ENCODE results near the gene CCM2L. TPM values are rescaled to one million over a fixed set of nuclear protein-coding genes. Genes with fewer than 3 reads are reported as not detected.
A peak's percentile ranks its signal among the peaks of the same experiment; 100 is the strongest.

CCM2L gene
- total RNA-seq, 1 experiment from 2014 or later, result not detected

DNA sequence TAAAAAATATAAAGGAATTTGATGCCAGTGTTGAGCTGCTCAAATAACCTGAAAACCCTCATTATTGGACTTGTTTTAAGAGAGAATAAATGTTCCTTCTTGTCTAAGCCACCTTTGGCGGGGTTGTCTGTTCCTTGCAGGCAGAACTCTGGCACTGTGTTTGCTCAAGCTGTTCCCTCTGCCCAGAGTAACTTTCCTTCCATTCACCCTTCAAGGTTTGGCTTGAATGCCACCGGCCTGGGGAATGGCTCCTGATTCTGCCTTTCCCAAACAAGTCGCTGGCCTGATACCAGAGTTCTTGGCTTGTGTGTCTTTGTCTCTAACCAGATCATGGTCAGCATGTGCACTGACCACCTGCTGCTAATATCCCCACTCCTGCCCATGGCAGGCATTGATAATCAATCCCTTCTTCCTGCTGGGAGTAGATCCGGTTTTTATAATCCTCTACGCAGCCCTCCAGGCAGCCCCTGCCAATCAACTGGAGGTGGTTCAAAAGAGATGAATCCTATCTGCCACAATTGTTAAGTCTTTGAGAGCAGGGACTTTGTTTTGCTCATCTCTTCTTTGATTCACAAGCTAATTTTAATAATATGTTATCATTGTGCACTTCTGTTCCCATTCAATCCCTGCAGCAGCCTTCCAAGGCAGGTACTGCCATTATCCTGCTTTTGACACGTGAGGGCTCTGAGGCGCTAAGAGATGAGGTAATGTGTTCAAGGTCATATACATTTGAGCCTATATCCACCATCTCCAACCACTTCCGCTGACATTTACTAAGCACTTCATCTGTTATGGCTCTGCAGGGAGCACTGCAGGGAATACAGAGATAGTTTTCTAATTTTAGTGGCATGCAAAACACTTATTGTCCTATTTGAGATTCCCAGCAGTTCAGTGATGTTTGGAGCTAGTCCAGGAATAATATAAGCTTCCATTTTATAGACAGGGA is 3.1 kb upstream of the CCM2L start:
- Histone ChIP-seq H3K4me1 (replicated peaks) (no peaks in the 10 kb centered on the region), H3K36me3 (no peaks in the 10 kb centered on the region), H3K27ac (no peak overlapping the region), H3K27me3 (replicated peaks) (no peaks in the 10 kb centered on the region; the same call in none of the 2 replicates), H3K4me3 (no peak overlapping the region), H3K9me3 (replicated peaks) (no peaks in the 10 kb centered on the region)
- no peak for DNase-seq (ENCODE audit: low read depth in 1 of 2, low spot score in 2 of 2)

DNA sequence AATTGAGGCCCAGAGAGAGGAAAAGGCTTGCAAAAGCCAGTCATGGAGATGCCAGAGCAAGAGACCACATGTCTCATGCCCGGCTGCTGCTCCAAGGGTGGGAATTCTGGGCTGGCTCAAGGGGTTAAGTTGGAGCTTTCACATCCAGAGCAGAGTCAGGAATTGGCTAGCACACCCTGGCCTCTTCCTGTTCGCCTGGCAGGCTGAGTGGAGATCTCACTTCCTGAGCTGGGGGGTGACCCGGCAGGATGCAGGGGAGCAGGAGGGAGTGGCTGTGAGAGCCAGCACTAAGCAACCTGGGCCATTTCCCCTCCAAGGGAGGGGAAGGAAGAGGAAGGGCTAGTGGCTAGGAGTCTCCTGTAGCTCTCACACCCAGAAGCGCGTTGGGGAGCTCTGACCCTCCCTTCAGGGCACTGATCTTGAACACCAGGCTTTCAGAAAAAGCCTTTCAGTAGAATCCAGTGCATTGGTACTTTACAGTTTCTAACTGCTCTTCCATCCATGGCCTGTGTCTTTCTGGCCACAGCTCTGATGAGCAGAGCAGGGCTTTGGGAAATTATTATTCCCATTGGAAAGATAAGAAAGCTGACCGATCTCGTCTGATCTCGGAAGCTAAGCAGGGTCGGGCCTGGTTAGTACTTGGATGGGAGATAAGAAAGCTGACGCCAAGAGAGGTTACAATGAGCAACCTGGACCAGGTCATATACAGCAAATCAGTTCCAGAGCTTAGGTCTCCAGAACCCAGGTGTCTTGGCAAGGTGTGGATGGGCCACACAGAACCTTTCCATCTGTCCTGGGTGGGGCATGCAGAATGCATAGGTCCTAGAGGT is 2.2 kb upstream of the CCM2L start:
- Histone ChIP-seq H3K9me3 (replicated peaks) (no peaks in the 10 kb centered on the region), H3K4me3 (no peak overlapping the region), H3K27ac (no peak overlapping the region), H3K36me3 (no peaks in the 10 kb centered on the region), H3K4me1 (replicated peaks) (no peaks in the 10 kb centered on the region), H3K27me3 (replicated peaks) (no peaks in the 10 kb centered on the region; the same call in none of the 2 replicates)
- no peak for DNase-seq (ENCODE audit: low read depth in 1 of 2, low spot score in 2 of 2)

DNA sequence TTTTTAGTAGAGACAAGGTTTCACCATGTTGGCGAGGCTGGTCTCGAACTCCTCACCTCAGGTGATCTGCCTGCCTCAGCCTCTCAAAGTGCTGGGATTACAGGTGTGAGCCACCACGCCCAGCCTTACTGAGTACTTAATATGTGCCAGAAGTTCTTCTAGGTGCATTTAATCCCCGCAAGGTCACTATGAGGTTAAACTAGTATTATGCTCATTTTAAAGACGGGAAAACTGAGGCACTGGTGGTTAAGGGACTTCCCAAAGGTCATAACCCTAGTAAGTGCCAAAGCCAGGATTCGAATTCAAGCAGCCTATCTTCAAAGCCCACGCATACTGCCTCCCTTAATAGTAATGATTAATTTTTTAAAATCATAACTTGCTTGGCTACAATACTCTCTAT is 674 bp upstream of the CCM2L start:
- no peak for DNase-seq (ENCODE audit: low read depth in 1 of 2, low spot score in 2 of 2)
- Histone ChIP-seq H3K4me3 (no peak overlapping the region), H3K27ac (no peak overlapping the region), H3K27me3 (replicated peaks) (peaks cover 2% of the 10 kb centered on the region), H3K9me3 (replicated peaks) (no peaks in the 10 kb centered on the region), H3K36me3 (no peaks in the 10 kb centered on the region), H3K4me1 (replicated peaks) (no peaks in the 10 kb centered on the region)

DNA sequence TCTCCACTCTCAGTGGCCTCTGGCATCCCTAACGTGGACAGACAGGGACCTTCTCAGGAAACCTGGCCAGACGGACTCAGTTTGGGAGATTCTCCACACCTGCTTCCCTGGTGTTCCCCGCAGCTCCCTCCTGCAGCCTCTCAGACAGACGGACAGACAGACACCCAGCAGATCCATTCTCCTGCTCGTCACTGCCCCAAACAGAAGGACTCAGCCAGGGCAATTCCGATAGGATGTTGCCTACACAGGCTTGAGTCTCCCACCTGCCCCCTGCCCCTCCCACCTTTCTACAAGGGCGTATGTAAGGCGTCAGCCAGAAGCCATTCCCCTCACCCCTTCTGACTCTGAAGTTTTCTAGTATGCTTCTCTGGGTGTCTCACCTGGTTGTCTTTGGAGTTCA is 428 bp downstream of the CCM2L start:
- Histone ChIP-seq H3K9me3 (replicated peaks) (no peaks in the 10 kb centered on the region), H3K27ac (no peak overlapping the region), H3K36me3 (no peaks in the 10 kb centered on the region), H3K4me1 (replicated peaks) (no peaks in the 10 kb centered on the region), H3K4me3 (no peak overlapping the region), H3K27me3 (replicated peaks) (peaks cover 2% of the 10 kb centered on the region)
- no peak for DNase-seq (ENCODE audit: low read depth in 1 of 2, low spot score in 2 of 2)

DNA sequence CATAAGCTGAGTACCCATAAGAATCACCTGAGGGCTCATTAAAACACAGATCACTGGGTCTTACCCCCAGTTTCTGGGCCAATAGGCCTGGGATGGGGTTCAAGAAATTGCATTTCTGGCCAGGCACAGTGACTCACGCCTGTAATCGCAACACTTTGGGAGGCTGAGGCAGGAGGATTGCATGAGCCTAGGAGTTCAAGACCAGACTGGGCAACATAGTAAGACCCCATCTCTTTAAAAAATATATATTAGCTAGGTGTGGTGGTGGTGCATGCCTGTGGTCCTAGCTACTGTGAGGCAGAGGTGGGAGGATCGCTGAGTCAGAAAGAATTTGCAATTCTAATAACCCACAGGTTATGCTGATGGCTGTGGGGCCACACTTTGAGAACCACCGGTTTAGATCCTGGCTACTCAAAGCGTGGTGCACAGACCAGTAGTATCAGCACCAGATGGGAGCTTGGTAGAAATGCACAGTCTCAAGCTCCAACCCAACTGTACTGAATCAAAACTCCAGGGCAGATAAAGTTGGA is 2.0 kb downstream of the CCM2L start:
- Histone ChIP-seq H3K27me3 (replicated peaks) (peaks cover 5% of the 10 kb centered on the region), H3K4me1 (replicated peaks) (no peaks in the 10 kb centered on the region), H3K4me3 (no peak overlapping the region), H3K36me3 (no peaks in the 10 kb centered on the region), H3K9me3 (replicated peaks) (no peaks in the 10 kb centered on the region), H3K27ac (no peak overlapping the region)
- no peak for DNase-seq (ENCODE audit: low read depth in 1 of 2, low spot score in 2 of 2)

DNA sequence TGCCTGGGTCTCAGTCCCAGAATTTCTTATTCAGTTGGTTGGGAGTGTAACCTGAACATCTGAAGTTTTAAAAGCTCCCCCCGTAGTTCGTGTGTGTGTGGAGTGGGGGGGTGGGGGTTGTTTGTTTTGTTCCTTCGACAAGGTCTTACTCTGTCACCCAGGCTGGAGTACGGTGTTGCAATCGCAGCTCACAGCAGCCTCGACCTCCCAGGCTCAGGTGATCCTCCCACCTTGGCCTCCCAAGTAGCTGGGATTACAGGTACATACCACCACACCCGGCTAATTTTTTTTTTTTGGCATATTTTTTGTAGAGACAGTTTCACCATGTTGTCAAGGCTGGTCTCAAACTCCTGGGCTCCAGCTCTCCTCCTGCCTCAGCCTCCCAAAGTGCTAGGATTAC is 3.1 kb downstream of the CCM2L start:
- H3K27me3 ChIP-seq (replicated peaks), result peaks cover 7% of the 10 kb centered on the region
- no peak for DNase-seq (ENCODE audit: low read depth in 1 of 2, low spot score in 2 of 2)
- no peaks in the 10 kb centered on the region for H3K4me1 ChIP-seq (replicated peaks)
- no peak overlapping the region for H3K27ac ChIP-seq
- H3K4me3 ChIP-seq, result no peak overlapping the region
- no peaks in the 10 kb centered on the region for H3K36me3 ChIP-seq
- no peaks in the 10 kb centered on the region for H3K9me3 ChIP-seq (replicated peaks)

DNA sequence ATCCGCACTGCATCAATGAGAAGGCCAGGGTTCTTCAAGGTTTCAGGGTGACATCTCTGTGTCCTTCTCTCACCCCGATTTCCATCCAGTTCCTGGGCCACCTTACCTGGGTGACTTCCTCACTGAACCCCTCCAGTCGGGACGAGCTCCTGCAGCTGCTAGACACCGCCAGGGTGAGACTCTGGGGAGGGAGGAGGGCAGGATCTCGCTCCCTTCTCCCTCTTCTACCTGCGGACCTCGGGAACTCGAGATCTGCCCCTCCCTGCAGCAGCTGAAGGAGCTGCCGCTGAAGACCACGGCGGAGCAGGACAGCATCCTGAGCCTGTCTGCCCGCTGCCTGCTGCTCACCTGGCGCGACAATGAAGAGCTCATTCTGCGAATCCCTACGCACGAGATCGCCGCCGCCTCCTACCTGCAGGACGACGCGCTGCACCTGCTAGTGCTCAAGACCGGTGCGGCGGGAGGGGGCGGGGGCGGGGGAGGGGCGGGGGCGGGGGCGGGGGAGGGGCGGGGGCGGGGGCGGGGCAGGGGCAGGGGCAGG is 7.5 kb downstream of the CCM2L start:
- H3K36me3 ChIP-seq, result no peaks in the 10 kb centered on the region
- H3K9me3 ChIP-seq (replicated peaks), result no peaks in the 10 kb centered on the region; the same call in 1 of the 2 replicates
- H3K27ac ChIP-seq, result no peak overlapping the region
- peaks cover 35% of the 10 kb centered on the region for H3K27me3 ChIP-seq (replicated peaks)
- no peak for DNase-seq (ENCODE audit: low read depth in 1 of 2, low spot score in 2 of 2)
- H3K4me1 ChIP-seq (replicated peaks), result peaks cover 13% of the 10 kb centered on the region
- no peak overlapping the region for H3K4me3 ChIP-seq

DNA sequence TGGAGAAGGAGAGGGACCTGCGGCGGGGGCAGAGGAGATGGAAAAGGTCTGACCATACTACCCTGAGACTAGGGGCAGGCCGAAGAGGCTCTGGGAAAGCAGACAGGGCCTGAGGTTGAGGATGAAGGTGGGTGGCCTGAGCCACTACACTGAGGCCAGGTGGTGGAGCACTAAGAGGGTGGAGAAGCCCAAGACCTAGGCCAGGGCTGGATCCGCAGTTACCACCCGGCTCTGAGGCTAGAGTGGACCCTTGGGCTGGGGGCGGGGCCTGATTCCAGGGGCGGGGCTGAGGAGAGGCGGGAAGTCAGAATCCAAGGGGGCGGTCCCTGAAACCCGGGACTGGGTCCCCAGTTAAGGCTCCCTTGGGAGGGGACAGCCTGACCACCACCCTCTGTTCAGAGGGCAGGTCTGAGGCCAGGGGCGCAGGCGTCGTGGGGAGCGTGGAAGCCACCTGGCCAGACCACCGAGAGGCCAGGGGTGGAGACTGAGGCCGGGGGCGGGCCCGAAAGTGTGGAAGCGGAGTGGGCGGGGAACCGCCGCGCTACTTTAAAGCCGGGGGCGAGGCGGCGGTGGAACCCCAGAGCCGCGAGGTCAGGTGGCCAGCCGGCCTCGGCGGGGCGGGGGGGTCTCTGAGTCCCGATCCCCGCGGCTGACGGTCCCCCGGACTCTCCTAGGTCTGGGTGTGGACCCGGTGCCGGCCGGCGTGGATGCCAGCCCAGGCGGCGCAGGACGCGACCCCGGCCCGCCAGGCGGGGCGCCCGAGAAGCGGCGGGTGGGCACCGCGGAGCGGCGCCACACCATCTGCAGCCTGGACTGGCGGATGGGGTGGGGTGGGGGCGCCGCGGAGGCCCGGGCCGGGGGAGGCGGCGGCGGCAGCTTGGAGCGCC is 8.3 kb downstream of the CCM2L start:
- peaks cover 35% of the 10 kb centered on the region for H3K27me3 ChIP-seq (replicated peaks)
- no peaks in the 10 kb centered on the region; the same call in 1 of the 2 replicates for H3K9me3 ChIP-seq (replicated peaks)
- no peaks in the 10 kb centered on the region for H3K36me3 ChIP-seq
- H3K27ac ChIP-seq, result no peak overlapping the region
- DNase-seq (ENCODE audit: low read depth in 1 of 2, low spot score in 2 of 2), result peak; percentile 39 to 61
- peak overlapping the region; percentile 39 for H3K4me3 ChIP-seq
- peaks cover 13% of the 10 kb centered on the region for H3K4me1 ChIP-seq (replicated peaks)

DNA sequence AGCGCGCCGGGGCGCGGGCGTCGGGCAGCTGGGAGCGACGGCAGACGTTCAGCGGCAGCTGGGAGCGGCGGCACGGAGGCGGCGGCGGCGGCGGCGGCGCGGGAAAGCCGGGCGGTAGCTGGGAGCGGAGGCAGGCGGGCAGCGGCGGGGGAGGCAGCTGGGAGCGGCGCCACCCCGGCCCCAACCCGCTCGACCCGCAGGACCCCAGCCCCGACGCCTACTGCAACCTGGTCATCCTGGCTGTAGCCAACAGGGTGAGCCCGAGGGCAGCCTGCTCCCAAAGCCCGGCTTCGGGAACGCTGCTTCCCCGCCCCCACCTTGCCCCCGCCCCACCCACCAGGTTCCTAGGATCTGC is 8.9 kb downstream of the CCM2L start:
- H3K4me1 ChIP-seq (replicated peaks), result peaks cover 13% of the 10 kb centered on the region
- H3K4me3 ChIP-seq, result peak overlapping the region; percentile 39
- no peaks in the 10 kb centered on the region for H3K36me3 ChIP-seq
- DNase-seq (ENCODE audit: low read depth in 1 of 2, low spot score in 2 of 2), result no peak
- H3K27ac ChIP-seq, result no peak overlapping the region
- H3K9me3 ChIP-seq (replicated peaks), result no peaks in the 10 kb centered on the region; the same call in 1 of the 2 replicates
- H3K27me3 ChIP-seq (replicated peaks), result peaks cover 35% of the 10 kb centered on the region

DNA sequence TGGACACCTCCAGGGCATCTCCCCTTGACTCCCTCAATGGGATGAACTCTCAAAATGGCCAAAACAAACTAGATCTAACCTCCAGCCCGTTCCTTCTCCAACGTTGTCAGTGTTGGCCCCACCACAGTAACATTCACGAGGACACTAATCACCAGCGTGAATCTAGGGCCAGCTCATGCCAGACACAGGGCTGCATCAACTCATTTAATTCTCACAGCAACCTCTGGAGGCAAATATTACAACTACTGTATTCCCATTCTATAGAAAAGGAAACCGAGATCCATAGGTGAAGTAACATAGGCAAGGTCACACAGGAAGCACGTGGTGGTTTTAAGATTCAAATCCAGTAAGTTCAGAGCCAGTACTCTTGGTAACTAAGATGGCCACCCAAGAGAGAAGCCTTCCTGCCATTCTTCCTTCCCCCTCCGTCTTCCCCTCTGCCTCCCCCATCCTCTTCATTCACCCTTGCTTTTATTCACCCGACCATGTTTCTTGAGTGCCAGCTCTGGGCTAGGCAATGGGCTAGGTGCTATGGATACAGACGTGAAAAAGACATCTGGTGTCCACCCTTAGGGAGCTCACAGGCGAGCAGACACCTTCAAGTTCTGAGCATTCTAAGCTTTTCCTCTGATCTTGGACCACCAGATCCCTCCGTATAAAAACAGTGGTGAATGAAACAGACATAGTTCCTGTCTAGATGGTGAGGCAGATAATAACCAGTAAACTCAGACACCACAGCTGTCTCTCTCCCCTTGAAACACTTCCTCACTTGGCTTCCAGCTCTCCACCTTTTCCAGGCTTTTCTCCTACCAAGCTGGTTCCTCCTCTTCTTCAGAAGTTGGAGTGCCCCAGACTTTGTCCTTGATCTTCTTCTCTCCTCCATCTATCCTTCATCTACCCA is 9.6 kb downstream of the CCM2L start:
- peaks cover 13% of the 10 kb centered on the region for H3K4me1 ChIP-seq (replicated peaks)
- H3K27me3 ChIP-seq (replicated peaks), result peaks cover 33% of the 10 kb centered on the region

DNA sequence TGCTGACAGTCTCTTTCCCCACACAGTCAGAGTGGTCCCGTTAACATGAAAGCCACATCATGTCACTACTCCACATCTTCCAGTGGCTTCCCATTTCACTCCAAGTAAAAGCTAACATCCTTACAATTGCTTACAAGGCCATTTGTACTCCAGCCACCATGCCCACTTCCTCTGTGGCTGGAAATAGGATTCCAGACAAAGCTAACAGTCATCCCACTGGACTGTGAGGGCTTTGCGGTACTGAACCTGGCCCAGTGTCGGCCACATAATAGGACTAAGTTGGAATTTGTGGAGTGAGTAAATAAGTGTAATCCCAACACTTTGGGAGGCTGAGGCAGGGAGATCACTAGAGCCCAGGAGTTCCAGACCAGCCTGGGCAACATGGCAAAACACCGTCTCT is 10.9 kb downstream of the CCM2L start:
- DNase-seq (ENCODE audit: low read depth in 1 of 2, low spot score in 2 of 2), result no peak
- Histone ChIP-seq H3K4me1 (replicated peaks) (peaks cover 13% of the 10 kb centered on the region), H3K9me3 (replicated peaks) (no peaks in the 10 kb centered on the region; the same call in 1 of the 2 replicates), H3K27ac (no peak overlapping the region), H3K4me3 (no peak overlapping the region), H3K27me3 (replicated peaks) (peaks cover 31% of the 10 kb centered on the region), H3K36me3 (no peaks in the 10 kb centered on the region)

More for the DNA sequence above, 9.6 kb downstream of the CCM2L start:
- Histone ChIP-seq H3K9me3 (replicated peaks) (no peaks in the 10 kb centered on the region; the same call in 1 of the 2 replicates), H3K36me3 (no peaks in the 10 kb centered on the region), H3K27ac (no peak overlapping the region), H3K4me3 (no peak overlapping the region)
- DNase-seq (ENCODE audit: low read depth in 1 of 2, low spot score in 2 of 2), result no peak

DNA sequence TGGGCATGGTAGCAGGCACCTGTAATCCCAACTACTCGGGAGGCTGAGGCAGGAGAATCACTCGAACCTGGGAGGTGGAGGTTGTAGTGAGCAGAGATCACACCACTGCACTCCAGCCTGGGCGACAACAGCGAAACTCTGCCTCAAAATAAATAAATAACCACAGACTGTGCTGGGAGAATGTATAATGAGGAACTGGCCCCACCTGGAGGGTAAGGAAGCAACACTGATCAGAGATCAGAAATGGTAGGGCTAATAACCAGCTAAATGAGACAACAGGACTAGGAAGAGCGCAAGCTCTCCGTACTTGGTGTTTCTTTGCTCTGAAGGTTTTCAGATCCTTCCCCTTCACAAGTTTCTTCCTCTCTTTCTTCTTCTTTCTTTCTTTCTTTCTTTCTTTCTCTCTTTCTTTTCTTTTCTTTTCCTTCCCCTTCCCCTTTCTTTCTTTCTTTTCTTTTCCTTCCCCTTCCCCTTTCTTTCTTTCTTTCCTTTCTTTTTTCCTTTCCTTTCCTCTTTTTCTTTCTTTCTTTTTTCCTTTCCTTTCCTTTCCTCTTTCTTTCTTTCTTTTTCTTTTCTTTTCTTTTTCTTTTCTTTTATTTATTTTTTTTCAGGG is 14.6 kb downstream of the CCM2L start:
- no peak overlapping the region for H3K4me3 ChIP-seq
- peaks cover 15% of the 10 kb centered on the region for H3K27me3 ChIP-seq (replicated peaks)
- no peaks in the 10 kb centered on the region for H3K4me1 ChIP-seq (replicated peaks)
- H3K9me3 ChIP-seq (replicated peaks), result no peaks in the 10 kb centered on the region
- no peaks in the 10 kb centered on the region for H3K36me3 ChIP-seq
- no peak for DNase-seq (ENCODE audit: low read depth in 1 of 2, low spot score in 2 of 2)
- no peak overlapping the region for H3K27ac ChIP-seq

Measured in SJSA1 (cell line).